ENCODE measurements around the gene HFM1. TPM values are rescaled to one million over a fixed set of nuclear protein-coding genes. Genes with fewer than 3 reads are reported as not detected.
"Not testable (repeated sequence)": the region's sequence is repeated elsewhere in the genome, so short reads cannot be mapped to it uniquely, and the experiment has no call there.

Gene HFM1, protein sequence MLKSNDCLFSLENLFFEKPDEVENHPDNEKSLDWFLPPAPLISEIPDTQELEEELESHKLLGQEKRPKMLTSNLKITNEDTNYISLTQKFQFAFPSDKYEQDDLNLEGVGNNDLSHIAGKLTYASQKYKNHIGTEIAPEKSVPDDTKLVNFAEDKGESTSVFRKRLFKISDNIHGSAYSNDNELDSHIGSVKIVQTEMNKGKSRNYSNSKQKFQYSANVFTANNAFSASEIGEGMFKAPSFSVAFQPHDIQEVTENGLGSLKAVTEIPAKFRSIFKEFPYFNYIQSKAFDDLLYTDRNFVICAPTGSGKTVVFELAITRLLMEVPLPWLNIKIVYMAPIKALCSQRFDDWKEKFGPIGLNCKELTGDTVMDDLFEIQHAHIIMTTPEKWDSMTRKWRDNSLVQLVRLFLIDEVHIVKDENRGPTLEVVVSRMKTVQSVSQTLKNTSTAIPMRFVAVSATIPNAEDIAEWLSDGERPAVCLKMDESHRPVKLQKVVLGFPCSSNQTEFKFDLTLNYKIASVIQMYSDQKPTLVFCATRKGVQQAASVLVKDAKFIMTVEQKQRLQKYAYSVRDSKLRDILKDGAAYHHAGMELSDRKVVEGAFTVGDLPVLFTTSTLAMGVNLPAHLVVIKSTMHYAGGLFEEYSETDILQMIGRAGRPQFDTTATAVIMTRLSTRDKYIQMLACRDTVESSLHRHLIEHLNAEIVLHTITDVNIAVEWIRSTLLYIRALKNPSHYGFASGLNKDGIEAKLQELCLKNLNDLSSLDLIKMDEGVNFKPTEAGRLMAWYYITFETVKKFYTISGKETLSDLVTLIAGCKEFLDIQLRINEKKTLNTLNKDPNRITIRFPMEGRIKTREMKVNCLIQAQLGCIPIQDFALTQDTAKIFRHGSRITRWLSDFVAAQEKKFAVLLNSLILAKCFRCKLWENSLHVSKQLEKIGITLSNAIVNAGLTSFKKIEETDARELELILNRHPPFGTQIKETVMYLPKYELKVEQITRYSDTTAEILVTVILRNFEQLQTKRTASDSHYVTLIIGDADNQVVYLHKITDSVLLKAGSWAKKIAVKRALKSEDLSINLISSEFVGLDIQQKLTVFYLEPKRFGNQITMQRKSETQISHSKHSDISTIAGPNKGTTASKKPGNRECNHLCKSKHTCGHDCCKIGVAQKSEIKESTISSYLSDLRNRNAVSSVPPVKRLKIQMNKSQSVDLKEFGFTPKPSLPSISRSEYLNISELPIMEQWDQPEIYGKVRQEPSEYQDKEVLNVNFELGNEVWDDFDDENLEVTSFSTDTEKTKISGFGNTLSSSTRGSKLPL (N-terminal part only)
- 1.6 TPM for total RNA-seq
- long read RNA-seq, result 0 reads

DNA sequence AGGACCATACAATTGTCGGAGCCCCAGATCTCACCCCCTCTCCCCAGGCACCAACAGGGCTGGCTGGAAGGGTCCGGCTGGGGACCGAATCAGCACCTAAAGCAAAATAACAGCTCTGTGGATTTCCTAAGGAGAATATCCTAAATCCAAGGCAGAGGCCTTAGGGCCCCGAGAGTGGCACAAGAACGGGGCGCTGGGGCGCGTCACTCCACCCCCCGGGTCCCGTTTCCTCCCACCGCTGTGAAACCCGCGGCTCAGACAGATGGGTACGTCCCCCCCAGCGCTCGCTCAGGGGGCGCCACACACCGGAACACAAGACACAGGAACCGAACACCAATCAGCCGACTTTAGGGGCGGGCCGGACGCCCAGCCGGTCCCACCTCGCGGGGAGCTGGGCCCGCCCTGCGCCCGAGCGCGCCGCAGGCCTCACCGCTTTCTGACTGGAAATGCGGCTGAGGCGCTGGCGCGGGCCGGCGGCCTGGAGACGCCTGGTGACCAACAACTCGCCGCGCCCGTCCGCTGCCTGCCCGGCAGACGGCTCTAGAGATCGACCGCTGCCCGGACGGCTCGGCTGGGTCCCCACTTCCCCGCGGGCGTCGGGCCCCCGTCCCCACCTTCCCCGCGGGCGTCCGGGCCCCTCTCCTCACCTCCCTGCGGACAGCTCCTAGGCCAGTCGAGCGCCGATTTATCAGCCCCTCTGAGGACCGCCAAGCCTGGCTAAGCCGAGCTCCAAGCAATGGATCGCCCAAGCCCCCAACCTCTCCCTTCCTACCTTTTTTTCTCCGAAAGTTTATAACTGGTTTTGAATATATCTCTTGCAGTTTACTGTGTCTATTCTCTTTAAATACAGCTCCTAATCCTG is at the start of gene HFM1:
HFM1 (minus strand) TSS at position 687 of the 862 bp plus-strand sequence. CDS start 3,755 bp downstream, outside the sequence.
- intact Hi-C loops (cut with DNase I), result loop anchor here (2.0 to 5.0 kb wide), 2 partner anchors 98 to 122 kb away; partner anchors contain the start of gene CDC7
- ATAC-seq (peak; percentile 99), DNase-seq (ENCODE audit: missing footprints) (peak; percentile 92)

DNA sequence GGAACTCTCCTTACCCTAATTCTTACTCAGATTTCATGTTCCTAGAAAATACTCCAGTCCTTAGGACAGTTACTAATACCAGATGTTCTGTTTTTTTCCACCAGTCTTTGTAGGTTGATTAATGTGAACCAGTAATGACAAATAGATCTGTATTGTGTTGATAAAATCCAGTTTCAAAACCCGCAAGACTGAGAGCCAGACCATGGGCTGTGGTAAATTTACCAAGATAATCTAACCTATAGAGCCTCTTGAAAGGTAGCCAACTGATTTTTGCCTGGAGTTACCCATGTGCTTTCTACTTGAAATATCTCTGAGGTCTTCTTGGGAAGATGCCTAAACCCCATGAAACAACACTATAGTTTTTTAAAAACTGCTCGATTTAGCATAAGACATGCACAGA is 49.5 kb upstream of the HFM1 start:
- intact Hi-C loops (cut with DNase I), result no loop called here
- ATAC-seq (no peak), DNase-seq (ENCODE audit: missing footprints) (no peak)

DNA sequence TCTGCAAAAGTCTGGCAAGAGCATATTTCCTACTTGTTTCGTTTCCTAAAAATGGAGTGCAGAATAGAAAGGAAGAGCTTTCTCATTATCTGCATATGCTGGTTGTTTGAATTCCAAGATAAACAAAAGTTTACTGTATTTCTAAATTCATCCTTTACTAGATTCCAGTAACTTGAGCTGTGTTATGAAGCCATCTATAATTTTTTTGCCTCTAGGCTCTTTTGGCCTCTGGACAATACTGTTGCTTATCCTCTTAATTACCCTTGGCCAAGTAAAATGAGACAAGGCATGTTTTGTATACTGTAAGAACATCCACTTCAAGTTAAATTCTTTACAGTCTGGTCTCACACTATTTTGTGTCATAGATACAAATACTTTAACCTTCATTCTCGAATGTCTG is 45.6 kb upstream of the HFM1 start:
- DNase-seq (ENCODE audit: missing footprints) (no peak), ATAC-seq (no peak)
- intact Hi-C loops (cut with DNase I), result no loop called here

DNA sequence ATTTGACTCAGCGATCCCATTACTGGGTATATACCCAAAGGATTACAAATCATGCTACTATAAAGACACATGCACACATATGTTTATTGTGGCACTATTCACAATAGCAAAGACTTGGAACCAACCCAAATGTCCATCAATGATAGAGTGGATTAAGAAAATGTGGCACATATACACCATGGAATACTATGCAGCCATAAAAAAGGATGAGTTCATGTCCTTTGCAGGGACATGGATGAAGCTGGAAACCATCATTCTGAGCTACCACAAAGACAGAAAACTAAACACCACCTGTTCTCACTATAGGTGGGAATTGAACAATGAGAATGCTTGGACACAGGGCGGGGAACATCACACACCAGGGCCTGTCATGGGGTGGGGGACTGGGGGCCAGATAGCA is 43.1 kb upstream of the HFM1 start:
- DNase-seq (ENCODE audit: missing footprints); intact Hi-C loops (cut with DNase I); ATAC-seq: not testable (repeated sequence)

DNA sequence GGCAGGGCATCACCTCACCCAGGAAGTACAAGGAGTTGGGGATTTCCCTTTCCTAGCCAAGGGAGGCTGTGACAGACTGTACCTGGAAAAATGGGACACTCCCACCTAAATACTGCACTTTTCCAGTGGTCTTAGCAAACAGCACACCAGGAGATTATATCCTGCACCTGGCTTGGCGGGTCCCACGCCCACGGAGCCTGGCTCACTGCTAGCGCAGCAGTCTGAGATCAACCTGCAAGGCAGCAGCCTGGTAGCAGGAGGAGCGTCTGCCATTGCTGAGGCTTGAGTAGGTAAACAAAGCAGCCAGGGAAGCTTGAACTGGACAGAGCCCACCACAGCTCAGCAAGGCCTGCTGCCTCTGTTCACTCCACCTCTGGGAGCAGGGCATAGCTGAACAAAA is 37.3 kb upstream of the HFM1 start:
- ATAC-seq; DNase-seq (ENCODE audit: missing footprints); intact Hi-C loops (cut with DNase I): not testable (repeated sequence)

DNA sequence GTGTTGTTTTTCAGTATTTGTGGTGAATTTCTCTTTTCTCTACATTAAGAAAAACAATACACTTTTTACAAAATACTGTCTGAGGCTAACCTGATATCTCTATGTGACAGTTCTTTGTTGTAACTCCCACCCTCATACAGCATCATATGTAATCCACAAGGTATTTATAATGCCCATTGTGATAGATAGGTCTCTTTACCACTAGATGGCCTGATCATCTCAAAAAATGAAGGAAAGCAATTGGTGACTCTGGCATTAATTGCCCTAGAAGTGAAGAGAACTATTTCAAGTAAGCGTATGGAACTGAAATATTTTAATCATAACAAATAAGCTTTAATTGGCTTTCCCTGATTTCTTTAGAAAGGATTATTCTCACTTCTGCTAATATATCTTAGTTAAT is 36.2 kb upstream of the HFM1 start:
- DNase-seq (ENCODE audit: missing footprints) (no peak), ATAC-seq (no peak)
- intact Hi-C loops (cut with DNase I), result no loop called here

DNA sequence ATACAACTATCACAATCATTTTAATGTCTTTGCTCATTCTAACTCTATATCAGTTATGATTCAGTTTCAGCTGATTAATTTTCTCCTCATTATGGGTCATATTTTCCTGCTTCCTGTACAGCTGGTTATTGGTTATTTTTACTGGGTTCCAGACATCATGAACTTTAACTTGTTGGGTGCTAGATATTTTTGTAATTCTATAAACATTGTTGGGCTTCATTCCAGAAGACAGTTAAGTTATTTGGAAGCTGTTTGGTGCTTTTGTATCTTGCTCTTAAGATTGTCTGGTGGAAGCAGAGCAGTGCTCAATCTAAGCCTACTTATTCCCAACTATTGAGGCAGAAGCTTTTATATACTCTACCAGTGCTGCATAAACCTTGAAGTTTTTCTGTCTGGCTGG is 34.4 kb upstream of the HFM1 start:
- DNase-seq (ENCODE audit: missing footprints) (no peak), ATAC-seq (no peak)
- intact Hi-C loops (cut with DNase I), result no loop called here

DNA sequence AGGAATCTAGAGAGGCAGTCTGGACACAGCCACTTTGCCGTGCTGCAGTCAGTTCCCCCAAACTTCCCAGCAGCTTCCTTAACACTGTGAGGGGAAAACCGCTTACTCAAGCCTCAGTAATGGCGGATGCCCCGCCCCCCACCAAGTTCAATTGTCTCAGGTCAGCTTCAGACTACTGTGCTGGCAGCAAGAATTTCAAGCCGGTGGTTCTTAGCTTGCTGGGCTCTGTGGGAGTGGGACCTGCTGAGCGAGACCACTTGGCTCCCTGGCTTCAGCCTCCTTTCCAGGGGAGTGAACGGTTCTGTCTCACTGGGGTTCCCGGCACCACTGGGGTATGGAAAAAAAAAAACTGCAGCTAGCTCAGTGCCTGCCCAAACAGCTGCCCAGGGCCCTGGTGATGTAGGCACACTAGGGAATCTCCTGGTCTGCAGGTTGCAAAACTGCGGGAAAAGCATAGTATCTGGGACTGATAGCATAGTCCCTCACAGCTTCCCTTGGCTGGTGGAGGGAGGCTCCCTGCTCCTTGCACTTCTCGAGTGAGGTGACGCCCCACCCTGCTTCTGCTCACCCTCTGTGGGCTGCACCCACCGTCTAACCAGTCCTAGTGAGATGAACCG is 23.7 kb upstream of the HFM1 start:
- no peak for ATAC-seq
- intact Hi-C loops (cut with DNase I), result no loop called here
- DNase-seq (ENCODE audit: missing footprints), result no peak

DNA sequence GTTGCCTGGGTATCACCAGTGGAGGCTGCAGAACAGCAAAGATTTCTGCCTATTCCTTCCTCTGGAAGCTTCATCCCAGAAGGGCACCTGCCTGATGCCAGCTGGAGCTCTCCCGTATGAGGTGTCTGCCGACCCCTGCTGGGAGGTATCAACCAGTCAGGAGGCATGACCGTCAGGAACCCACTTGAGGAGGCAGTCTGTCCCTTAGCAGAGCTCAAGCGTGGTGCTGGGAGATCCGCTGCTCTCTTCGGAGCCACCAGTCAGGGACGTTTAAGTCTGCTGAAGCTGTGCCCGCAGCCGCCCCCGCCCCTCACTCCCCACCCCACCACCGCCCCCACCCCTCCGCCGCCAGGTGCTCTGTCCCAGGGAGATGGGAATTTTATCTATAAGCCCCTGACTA is 23.1 kb upstream of the HFM1 start:
- intact Hi-C loops (cut with DNase I), result no loop called here
- no peak for ATAC-seq
- DNase-seq (ENCODE audit: missing footprints), result no peak

DNA sequence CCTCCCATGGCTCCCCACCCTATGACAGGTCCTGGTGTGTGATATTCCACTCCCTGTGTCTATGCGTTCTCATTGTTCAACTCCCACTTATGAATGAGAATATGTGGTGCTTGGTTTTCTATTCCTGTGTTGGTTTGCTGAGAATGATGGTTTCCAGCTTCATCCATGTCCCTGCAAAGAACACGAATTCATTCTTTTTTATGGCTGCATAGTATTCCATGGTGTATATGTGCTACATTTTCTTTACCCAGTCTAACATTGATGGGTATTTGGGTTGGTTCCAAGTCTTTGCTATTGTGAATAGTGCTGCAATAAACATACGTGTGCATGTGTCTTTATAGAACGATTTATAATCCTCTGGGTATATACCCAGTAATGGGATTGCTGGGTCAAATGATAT is 17.9 kb upstream of the HFM1 start:
- intact Hi-C loops (cut with DNase I); ATAC-seq; DNase-seq (ENCODE audit: missing footprints): not testable (repeated sequence)

DNA sequence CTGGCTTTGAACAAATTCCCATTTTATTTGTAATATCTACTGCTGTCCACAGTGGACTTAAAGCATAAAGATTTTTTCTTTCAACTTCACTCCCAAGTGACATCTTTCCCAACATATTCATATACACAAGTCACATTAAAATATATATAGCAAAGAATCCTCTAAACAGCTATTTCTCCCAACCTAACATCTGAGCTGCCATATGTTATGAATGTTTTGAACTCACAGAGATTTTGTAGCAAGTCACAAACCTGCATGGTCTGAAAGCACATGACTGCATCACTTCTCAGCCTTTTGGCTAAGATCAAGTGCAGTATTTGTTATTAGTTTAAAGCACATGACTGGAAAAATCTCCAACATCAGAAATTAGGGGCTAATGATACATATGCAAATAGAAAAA is 7.7 kb upstream of the HFM1 start:
- intact Hi-C loops (cut with DNase I), result no loop called here
- ATAC-seq (no peak), DNase-seq (ENCODE audit: missing footprints) (no peak)

DNA sequence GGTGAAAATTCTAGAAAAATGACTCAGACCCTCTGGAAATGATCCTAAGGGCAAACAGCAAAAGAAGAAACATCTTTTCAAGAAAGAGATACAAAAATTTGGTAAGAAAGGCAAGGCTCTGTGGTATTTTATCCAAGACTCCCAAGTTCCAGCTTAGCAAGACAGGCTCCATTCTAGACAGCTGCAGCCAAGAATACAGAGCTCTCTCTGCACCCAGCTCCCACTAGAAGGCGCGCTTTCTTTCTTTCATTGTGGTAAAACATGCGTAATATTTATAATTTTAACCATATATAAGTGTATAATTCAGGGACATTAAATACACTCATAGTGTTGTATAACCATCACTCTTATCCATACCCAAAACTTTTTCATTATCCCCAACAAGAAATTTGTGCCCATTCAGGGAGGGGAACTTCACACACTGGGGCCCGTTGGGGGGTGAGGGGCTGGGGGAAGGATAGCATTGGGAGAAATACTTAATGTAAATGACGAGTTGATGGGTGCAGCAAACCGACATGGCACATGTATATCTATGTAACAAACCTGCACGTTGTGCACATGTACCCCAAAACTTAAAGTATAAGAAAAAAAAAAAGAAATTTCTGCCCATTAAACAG is 2.2 kb upstream of the HFM1 start:
- intact Hi-C loops (cut with DNase I), result no loop called here
- ATAC-seq (no peak), DNase-seq (ENCODE audit: missing footprints) (no peak)

DNA sequence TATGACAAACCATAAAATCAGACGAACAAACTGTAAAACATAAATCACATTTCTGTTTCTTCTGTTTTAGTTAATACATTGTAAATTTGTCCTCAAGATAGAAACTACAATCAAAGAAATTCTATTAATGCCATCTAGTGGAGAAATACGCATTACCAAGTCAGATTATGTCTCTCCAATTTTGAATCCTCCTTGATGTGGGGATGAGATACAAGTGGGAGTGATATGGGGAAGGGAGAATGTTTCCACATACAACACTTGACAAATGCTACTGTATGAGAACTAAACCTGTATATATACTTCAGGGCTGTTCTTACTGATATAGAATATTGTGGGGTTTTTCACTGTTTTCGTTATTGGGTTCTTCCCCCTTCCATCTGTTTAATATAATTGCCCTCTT is 2.6 kb downstream of the HFM1 start:
- ATAC-seq (no peak), DNase-seq (ENCODE audit: missing footprints) (no peak)
- intact Hi-C loops (cut with DNase I), result loop anchor here (5.0 kb wide), 1 partner anchor 100 kb away; the partner anchor contains the start of gene CDC7

DNA sequence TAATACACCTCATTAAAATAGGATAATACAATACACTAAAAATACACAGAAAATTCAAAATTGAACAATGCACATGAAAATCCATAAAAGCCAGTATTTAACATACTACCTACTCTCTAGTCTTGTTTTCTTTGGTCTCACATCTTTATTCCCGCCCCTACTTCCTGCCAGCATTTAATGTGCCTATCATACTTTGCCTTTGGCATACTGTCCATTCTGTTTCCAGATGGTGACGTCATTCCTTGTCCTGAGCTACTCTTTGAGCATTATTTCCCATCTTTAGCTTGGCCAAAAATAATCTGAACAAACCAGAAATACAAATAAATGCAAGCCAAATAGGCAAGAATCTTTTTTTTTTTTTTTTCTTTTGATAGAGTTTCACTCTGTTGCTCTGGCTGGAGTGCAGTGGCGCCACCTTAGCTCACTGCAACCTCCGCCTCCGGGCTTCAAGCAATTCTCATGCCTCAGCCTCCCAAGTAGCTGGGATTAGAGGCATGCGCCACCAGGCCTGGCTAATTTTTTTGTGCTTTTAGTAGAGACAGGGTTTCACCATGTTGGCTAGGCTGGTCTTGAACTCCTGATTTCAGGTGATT is 4.4 kb downstream of the HFM1 start:
- intact Hi-C loops (cut with DNase I), result loop anchor here (5.0 kb wide), 1 partner anchor 102 kb away; the partner anchor contains the start of gene CDC7
- ATAC-seq (no peak), DNase-seq (ENCODE audit: missing footprints) (no peak)

DNA sequence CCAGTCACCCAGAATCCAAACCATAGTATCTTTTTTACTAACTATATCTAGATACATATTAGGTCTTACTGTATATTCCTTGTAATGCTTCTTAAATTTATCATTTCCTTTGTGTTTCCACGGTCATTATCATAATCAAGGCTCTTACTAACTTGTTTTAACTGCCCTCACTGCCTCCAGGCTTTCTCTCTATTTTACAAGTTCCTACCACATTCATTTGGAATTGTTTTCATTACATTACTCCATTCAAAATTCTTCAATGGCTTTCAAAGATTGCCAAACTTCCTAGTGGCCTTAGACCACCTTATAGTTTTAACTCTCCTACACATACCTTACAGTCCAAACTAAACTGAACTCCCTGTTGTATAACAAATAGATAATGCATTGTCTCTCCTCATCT is 6.3 kb downstream of the HFM1 start:
- no peak for DNase-seq (ENCODE audit: missing footprints)
- ATAC-seq, result no peak
- intact Hi-C loops (cut with DNase I), result no loop called here

DNA sequence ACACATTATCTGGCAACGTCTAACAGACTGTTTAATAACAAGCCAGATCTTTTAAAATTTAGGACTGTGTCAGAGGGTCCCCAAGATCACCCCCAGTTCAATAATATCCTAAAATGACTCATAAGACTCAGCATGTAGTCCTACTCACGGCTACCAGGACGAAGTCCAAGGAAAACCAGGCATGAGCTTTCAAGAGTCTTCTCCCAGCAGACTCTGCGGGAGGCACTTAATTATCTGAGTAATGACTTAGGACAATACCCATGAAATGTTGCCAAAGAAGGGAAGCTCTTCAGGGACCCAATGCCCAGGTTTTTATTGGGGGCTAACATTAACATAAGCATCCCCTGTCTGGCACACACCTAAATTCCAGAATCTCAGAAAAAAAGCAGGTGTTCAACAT is 7.0 kb downstream of the HFM1 start:
- DNase-seq (ENCODE audit: missing footprints), result no peak
- intact Hi-C loops (cut with DNase I), result no loop called here
- ATAC-seq, result no peak

DNA sequence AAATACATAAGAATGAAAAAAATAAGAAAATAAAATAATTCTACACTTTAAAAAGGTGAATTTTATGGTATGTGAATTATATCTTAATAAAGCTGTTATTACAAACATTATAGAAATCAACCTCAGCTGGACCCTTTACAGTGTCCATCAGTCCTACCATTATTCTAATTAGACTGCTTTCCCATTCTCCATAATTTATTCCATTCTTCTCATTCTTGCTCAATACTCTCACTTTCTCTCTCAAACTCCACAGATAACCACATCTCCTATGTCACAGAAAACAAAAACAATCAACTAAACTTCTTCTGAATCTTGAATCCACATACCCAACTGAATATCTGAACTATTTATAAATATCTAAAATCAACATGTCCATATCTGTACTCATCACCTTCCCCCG is 11.6 kb downstream of the HFM1 start:
- intact Hi-C loops (cut with DNase I), result no loop called here
- ATAC-seq, result no peak
- DNase-seq (ENCODE audit: missing footprints), result no peak

Data from Right ventricle myocardium inferior (tissue), 1 donor.